HG02870 (cell line): ENCODE measurements around the gene MYRIP.
"Not testable (repeated sequence)": the region's sequence is repeated elsewhere in the genome, so short reads cannot be mapped to it uniquely, and the experiment has no call there.

Experiments used
- ATAC-seq: cut with Tn5 transposase; IDR thresholded peaks from one replicate; pipeline ENCODE4 v1.9.1; 2021; ENCODE audit warnings: mild to moderate bottlenecking, moderate library complexity; ENCODE audit not compliant: unreplicated experiment

MYRIP gene

DNA sequence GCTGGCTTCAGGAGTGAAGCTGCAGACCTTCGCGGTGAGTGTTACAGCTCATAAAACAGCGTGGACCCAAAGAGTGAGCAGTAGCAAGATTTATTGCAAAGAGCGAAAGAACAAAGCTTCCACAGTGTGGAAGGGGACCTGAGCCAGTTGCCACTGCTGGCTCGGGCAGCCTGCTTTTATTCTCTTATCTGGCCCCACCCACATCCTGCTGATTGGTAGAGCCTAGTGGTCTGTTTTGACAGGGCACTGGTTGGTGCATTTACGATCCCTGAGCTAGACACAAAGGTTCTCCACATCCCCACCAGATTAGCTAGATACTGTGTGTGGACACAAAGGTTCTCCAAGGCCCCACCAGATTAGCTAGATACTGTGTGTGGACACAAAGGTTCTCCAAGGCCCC lies 267.7 kb downstream of the MYRIP start:
- ATAC-seq: not testable (repeated sequence)

GRCh38 chr3:40077828-40078492 lies 268.6 kb downstream of the MYRIP start:
- ATAC-seq: not testable (repeated sequence)

DNA sequence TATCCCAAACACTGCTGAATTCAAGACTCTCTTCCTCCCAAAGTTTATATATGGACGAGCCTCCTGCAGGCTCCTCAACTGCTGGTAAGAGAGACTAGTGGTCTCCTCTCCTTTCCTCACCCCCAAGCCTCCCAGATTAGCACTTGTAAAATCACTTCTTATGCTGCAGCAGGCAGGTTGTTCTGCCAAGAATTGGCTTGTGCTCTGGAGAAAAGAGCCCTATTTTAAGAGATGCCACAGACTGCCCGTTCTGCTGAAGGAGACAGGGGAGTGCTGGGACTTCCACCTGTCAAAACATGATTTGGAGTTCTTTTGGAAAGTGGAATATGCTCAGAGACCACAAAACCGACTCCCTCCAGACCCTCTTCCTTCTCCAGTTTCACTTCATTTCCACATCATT lies 269.2 kb downstream of the MYRIP start:
- no peak for ATAC-seq

GRCh38 chr3:40079203-40079846 lies 269.9 kb downstream of the MYRIP start:
- no peak for ATAC-seq

DNA sequence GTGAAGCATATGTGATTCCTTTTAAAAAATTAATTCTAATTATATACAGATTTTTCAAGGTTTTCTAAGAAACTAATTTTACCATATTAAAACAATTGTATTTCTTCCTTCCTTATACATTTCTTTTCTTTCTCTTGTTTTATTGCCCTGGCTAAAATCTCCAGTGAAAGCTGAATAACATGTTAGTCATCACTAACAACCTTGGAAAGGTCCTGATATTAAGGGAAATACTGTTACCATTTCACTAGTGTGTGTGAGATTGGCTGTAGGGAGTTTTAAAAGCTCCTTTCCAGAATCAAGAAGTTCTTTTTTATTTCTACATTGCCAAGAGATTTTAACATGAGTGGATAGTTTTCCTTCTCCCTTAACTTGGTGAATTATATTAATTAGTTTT lies 270.4 kb downstream of the MYRIP start:
- ATAC-seq: no peak

- ATAC-seq: no peak
Observed at GRCh38 chr3:40083066-40083465, 273.7 kb downstream of the MYRIP start.

DNA sequence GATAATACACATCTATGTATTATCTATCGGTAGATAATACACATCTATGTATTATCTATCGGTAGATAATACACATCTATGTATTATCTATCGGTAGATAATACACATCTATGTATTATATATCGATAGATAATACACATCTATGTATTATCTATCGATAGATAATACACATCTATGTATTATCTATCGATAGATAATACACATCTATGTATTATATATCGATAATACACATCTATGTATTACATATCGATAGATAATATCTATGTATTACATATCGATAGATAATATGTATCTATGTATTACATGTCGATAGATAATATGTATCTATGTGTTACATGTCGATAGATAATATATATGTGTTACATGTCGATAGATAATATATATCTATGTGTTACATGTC lies 275.0 kb downstream of the MYRIP start:
- not testable (repeated sequence) for ATAC-seq

DNA sequence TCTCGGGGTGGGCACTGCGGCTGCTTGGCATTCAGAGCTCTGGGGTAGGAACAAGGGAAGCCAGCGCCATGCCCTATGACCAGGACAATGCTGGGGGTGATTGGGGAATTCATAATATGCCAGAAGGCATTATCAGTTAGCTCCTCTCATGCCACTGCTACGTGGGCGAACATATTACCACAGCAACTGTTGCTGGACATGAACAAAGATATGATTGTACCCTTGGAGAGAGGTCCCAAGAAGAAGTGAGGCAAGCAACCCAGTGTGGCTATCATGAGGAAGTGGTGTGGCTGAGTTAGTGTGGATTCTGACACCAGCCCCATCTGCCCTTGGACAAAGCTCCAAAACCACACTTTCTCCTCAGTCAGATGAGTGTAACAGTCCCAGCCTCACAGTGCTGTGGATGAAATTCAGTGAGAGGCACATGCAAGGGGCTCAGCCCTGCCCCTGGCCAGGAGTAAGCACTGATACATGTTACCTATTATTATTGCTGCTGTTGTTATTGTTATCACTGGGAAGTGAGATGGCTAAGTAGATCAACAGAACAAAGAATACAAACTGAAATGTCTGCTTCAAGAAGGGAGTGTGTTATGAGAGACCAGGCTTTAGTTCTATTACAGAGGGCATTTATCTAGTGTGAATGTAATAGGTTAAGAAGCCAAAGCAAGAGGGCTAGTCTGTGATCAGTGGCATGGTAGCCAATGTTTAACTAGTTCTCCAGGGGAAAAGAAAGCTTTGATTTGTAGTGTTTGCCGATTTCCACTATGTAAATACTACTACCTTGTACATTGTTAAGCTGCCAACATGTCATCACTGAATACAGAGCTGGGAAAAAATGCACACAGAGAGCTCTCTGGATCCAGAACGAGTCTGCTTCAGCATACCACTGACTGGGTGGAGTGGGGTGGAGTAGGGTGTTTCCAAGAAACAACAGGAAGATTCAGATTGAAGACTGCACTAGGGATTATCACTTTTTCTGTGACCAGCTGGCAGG lies 277.8 kb downstream of the MYRIP start:
- ATAC-seq: no peak

DNA sequence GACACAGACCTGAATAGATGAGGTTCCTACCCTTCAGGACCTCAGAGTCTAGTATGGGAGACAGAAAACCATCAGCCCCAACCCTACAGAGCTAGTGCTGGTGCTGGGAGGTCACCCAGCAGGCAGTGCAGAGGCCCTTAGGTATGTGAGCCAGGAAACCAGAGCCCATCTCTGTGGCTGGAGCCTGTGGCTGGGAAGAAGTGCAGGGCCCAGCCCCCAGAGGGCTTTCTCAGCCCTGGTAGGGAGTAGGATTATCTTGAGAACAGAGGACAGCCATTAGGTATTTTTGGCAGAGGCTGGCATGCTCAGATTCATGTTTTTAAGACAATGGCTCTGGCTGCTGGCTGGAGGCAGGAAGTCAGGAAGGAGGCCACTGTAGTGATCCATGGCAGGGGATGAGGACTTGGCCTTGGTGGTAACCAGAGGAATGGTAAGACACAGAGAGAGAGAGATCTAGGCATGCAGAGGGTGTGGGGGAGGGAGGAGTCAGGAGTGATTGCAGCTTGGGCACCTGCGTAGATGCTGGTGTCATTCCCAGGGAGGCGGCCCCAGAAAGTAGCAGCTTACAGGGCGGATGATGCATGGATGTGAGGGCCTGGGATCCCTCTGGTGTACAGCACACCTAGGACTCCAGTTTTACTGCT lies 279.2 kb downstream of the MYRIP start:
- no peak for ATAC-seq

DNA sequence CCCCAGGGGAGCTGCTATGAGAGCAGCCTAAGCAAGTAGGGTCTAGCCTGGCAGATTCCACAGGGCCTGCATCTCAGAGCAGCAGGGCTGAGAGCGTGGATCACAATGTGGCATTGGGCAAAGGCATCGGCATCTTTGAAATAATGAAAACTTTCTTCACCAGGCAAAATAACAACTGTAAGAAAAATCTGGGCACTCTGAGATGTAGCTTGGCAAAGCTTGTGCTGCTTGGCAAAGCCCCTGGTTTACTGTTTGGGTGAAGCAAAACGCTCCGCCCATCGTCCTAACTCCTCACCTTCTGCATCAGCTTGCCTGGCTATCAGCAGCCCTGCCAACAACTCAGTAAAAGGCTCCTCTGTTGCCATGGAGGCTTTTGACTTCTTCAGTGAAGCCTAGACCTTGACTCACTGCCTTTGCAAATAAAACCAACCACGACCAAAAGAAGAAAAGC lies 287.3 kb downstream of the MYRIP start:
- ATAC-seq: no peak

DNA sequence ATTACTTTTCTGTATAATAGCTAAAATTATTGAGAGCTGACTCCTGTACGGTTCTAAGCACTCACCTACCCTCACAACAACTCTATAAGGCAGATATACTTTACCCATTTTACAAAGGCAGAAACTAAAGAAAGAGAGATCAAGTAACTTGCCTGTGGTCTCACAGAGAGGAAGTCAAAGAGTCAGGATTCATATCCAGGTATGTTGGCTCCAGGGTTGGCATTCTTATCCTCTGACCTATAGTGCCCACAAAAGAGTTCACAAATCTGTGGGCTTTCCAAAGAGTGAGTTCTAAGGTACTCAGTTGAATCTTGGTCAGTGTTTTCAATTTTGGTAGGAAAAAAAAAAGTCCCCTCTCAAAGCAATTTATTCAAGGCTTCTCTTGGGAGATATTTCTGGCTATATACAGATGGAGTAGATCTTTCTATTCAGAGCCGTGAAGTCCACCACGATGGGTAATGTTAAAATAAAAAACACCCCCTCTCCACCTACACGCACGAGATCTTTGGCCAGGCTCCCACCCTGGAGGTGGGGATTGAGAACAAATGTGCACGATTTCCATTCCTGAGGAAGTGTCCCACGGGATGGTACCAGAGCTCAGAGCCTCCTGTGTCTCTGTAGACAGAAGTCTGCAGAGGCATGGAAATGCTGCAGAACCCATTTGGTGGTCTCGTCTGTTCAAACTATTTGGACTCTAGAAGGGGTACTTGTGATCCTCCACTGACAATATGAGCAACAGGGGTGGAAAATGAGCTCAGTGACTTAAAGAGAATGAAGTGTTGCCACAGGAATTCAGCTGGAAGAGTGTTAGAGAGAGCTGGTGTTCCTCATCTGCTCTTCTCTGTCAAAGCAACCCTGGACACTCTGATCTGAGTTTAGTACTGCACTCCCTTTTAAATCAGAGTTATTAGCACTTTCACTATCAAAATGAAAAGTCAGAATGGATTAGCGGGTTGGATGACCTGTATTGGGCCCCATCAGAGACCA lies 288.0 kb downstream of the MYRIP start:
- no peak for ATAC-seq

- ATAC-seq: no peak
Observed at GRCh38 chr3:40098261-40098759, 288.9 kb downstream of the MYRIP start.

DNA sequence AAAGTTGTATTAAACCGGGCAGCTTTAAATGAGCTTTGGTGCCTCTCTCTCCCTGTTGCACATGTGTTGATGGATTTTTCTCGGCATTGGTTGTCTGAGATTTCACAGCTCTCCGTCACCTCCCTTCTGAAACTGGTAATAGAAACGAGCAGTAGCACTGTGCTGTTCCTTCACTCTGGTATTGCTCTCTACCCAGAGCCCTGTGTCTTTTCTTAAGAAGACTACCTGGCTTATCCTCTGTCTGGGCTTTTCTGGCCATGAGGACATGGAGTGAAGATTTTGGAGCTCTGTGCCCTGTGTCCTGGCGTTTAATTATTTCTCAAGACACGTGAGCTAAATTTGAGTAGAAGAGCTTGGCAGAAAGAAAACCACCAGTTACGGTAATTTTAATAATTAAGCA lies 290.5 kb downstream of the MYRIP start:
- no peak for ATAC-seq

DNA sequence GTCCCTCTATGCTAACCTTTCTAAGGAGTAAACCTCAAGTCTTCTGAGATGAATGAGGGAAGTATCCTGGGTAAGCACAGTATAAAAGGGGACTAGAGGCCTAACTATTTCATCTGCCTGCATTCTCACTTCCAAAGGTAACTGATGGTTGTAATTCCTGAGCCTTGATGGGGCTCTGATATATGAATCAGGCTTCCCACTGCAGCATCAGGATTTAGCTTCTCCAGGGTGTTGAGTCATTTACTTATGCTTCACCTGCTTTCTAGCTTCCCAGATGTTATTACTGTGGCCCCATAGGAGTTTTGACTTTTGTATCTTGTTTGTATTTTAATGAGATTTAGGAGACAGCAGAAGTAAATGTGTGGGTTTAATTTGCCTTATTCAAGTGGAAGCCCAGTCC lies 292.8 kb downstream of the MYRIP start:
- ATAC-seq: no peak

DNA sequence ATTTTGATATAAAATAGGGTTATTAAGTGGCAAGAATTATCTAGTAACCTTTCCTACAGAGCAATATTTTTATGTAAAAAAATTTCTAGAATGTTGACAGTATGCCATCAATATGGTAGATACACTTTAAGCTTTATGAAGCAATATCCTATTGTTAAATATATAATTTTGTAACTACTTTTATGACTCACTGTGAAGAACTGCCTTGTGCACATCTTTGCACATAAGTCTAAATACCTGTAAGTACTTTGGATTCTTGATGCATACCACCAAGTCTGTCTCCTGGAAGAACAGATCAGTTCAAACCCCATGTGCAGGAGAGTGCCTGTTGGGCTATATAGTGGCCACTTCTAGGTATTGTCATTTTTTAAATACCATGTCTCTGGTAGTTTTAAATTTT lies 294.4 kb downstream of the MYRIP start:
- no peak for ATAC-seq

- ATAC-seq: no peak
Observed at GRCh38 chr3:40104441-40104840, 295.0 kb downstream of the MYRIP start.

- no peak for ATAC-seq
Observed at GRCh38 chr3:40108643-40109042, 299.2 kb downstream of the MYRIP start.

GRCh38 chr3:40109641-40110490 lies 300.5 kb downstream of the MYRIP start:
- ATAC-seq: no peak
